K562 (cell line): ENCODE measurements around the gene GRK3.
A peak's percentile ranks its signal among the peaks of the same experiment; 100 is the strongest.

ENCODE experiments used
- CBFB ChIP-seq: sonication (generic); formaldehyde crosslinking; IDR thresholded peaks from 2 replicates; pipeline ENCODE4 v1.4.0; 2020; ENCODE audit warnings: mild to moderate bottlenecking, missing genetic modification reagents
- CTCF ChIP-seq, 3 experiments: IDR thresholded peaks in 2 of 3; conservative IDR thresholded peaks in 1 of 3; 2 replicates each; pipeline ENCODE4 v1.5.1; 2011 to 2012; ENCODE audit warnings: low read length in 3 of 3, mild to moderate bottlenecking in 3 of 3, control low read depth in 2 of 3, improper control_type of control experiment in 1 of 3, inconsistent platforms in 1 of 3, low read depth in 1 of 3, mixed read lengths in 1 of 3, moderate library complexity in 1 of 3; ENCODE audit not compliant: insufficient read depth in 2 of 3
- ELF1 ChIP-seq: fragments of 200-800 bp; sonication (Bioruptor generic); IDR thresholded peaks from 2 replicates; pipeline ENCODE4 v1.6.1; 2016; ENCODE audit warnings: missing genetic modification characterization, missing compliant biosample characterization
- FOXA3 ChIP-seq, 2 experiments: fragments of 450-650 bp in 1 of 2; sonication (generic) in 1 of 2; formaldehyde crosslinking; IDR thresholded peaks in 1 of 2; conservative IDR thresholded peaks in 1 of 2; 2 replicates each; pipeline versions ENCODE4 v1.4.0 to v1.8.0; 2020 to 2022; ENCODE audit warnings: mild to moderate bottlenecking in 2 of 2, missing genetic modification reagents in 1 of 2
- HES1 ChIP-seq: fragments of 450-650 bp; IDR thresholded peaks from 2 replicates; pipeline ENCODE4 v1.6.1; 2016; ENCODE audit warnings: low read depth, mild to moderate bottlenecking, moderate library complexity
- JUND ChIP-seq, 2 experiments: IDR thresholded peaks; 2 replicates in 1 of 2; 3 replicates in 1 of 2; pipeline ENCODE4 v1.6.1; 2011; ENCODE audit warnings: borderline replicate concordance in 2 of 2, low read depth in 2 of 2, low read length in 2 of 2, improper control_type of control experiment in 1 of 2, missing biosample characterization in 1 of 2, missing genetic modification characterization in 1 of 2, missing genetic modification reagents in 1 of 2
- PHF8 ChIP-seq: fragments of 200-600 bp; sonication (generic); IDR thresholded peaks from 2 replicates; pipeline ENCODE4 v1.6.1; 2012; ENCODE audit warnings: mixed run types, mild to moderate bottlenecking, inconsistent platforms, low read length, moderate library complexity, borderline replicate concordance
- RFX5 ChIP-seq: IDR thresholded peaks from 2 replicates; pipeline ENCODE4 v1.6.1; 2011; ENCODE audit warnings: low read depth, mild to moderate bottlenecking, improper control_type of control experiment, low read length
- TAL1 ChIP-seq: fragments of 450-650 bp; IDR thresholded peaks from 2 replicates; pipeline ENCODE4 v1.6.1; 2016; ENCODE audit warnings: mild to moderate bottlenecking
- USF1 ChIP-seq: sonication (generic); formaldehyde crosslinking; IDR thresholded peaks from 2 replicates; pipeline ENCODE4 v1.9.0; 2022; ENCODE audit warnings: mild to moderate bottlenecking, missing genetic modification reagents
- ZKSCAN8 ChIP-seq: fragments of 200-800 bp; sonication (Bioruptor generic); IDR thresholded peaks from 2 replicates; pipeline ENCODE4 v1.6.1; 2016; ENCODE audit warnings: missing genetic modification characterization, missing compliant biosample characterization
- ZNF212 ChIP-seq: fragments of 450-650 bp; formaldehyde crosslinking; IDR thresholded peaks from 2 replicates; pipeline ENCODE4 v1.4.0; 2020; ENCODE audit warnings: mild to moderate bottlenecking
- ZNF274 ChIP-seq: IDR thresholded peaks from 2 replicates; pipeline ENCODE4 v1.6.1; 2011; ENCODE audit warnings: low read depth, mild to moderate bottlenecking, low read length, moderate library complexity, borderline replicate concordance

GRCh38 chr22:25774575-25775026, 210.1 kb downstream of the GRK3 start:
- TF ChIP-seq ZNF212 (no peak), PHF8 (no peak), HES1 (no peak), ZKSCAN8 (CRISPR knock-in tag) (no peak), CTCF (IDR thresholded peaks at IDR 0.05 in 2 of 3, conservative IDR thresholded peaks at IDR 0.05 in 1 of 3; ENCODE audit: insufficient read depth in 2 of 3, low read depth in 1 of 3, low read length in 3 of 3) (peak; percentile 31 to 32 (median 31); a peak in 4 of 6 replicates), CBFB (CRISPR knock-in tag) (no peak), ELF1 (no peak), ZNF274 (no peak), RFX5 (no peak), JUND (IDR thresholded peaks at IDR 0.05; ENCODE audit: borderline replicate concordance, low read depth, low read length) (no peak), JUND (tag; IDR thresholded peaks at IDR 0.05; ENCODE audit: borderline replicate concordance, low read depth, low read length) (no peak), FOXA3 (CRISPR knock-in tag; conservative IDR thresholded peaks at IDR 0.05 in 1 of 2, IDR thresholded peaks at IDR 0.05 in 1 of 2) (no peak), USF1 (no peak), TAL1 (no peak)
